ENCODE data around the gene STK17A.

Gene STK17A

DNA sequence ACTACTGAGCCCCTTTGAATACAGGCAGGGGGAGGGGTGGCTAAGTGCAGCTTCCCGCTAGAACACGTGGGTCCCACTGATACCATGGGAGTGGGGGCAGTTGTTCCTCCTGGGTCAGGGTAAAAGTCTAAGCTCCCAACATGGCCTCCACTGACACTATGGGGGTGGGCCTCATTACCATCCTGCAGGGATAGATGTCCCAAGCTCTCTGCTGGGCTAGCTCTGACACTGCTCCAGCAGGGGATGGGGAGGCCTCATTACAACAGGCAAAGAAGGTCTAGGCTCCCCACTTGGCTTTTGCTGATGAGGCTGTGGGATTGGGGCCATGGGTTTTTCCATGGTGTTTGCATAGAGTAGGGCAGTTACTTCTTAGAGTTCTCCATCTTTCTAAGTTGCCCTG lies 51.5 kb downstream of the STK17A start:
- no peak for DNase-seq (ENCODE audit: low spot score)

DNA sequence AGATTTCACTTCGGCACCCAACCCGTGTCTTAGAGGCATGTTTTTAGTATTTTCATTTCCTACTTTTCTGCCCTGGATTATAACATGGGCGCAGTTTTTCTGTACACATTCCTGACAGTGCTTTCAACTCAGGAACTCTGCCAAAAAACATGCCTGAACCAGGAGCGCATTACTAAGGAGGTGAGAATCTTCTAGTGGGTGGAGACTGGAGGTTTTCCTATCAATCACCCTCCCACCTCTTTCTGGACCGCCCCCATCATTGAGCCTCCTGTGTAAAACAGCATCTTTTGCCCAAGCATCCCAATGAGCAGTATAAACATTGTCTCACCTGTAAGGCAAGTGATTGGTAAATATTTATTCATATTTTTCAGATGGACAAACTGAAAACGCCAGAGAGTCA lies 53.2 kb downstream of the STK17A start:
- DNase-seq (ENCODE audit: low spot score), result no peak

DNA sequence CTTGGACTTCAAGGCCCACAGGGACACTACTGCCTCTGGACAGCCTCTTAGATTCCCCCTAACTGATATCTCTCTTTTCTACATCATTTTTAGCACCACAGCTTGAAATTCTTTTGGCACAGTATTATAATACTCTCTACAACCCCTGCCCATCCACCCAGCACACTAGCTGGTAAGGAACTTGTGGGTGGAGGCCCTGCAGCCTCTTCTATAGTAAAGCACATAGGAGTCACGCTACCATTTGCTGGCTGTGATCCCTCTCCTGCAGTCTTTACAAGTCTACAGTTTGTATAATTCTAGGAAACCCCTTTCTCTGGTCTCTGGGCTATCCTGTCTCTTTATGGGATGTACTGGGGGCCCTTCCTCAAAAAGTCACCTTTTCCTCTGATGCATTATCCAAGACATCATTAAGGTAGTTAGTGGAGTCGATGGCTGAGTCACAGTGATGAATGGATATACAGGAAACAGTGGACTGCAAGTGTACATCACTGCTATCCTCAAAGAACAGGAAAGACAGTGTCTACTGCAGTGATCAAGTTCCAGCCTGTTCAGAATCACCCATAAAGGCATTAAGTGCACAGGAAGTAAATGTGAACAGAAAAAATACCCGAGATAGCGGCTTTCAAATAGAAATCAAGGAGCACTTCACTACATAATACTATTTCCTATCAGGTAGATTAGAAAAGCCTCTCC lies 54.4 kb downstream of the STK17A start:
- DNase-seq (ENCODE audit: low spot score), result no peak

DNA sequence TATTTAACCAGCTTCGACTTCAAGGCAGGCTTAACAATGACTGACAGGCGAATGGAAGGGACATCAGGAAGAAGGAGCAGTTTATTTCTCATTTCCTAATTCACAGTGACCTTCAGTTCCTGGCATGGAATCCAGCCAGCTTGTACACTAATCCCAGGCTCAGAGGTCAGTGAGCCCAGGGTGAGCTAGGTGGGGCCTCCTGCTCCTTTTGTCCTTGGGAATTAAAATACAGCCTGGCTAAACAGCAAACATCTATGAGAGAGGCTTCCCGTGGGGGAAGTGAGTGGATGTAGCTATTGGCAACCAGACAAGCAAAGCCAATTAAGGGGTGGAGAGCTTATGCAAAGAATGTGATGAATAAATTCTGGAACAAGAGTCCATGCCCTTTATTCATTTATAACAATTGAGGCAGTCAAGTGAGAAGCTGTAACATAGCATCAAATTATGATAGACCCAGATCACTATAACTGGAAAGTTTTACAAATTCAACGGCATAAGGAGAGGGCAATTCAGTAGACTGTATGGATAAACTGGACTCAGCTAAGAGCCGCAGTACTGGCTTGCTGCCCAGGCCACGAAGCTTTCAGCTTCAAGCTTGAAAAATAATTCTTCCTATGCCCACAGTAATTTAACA lies 57.1 kb downstream of the STK17A start:
- peak; percentile 61 for DNase-seq (ENCODE audit: low spot score)

DNA sequence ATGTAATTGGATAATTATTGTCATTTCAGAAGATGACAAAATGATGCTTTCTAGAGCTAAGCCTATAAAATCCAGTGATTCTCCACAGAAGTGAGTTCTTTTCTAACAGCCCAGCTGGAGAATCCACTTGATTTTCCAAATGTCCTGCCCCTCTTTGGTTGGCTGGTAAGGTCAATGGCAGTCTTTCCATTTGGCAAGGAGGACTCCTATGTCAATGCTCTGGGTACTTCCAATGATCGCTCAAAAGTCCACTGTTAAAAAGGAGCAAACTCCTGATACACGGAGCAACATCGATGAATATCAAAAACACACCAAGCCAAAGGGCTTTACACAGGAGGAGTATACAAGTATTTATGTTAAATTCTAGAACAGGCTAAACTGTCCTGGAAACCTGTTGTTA lies 57.8 kb downstream of the STK17A start:
- DNase-seq (ENCODE audit: low spot score), result no peak

DNA sequence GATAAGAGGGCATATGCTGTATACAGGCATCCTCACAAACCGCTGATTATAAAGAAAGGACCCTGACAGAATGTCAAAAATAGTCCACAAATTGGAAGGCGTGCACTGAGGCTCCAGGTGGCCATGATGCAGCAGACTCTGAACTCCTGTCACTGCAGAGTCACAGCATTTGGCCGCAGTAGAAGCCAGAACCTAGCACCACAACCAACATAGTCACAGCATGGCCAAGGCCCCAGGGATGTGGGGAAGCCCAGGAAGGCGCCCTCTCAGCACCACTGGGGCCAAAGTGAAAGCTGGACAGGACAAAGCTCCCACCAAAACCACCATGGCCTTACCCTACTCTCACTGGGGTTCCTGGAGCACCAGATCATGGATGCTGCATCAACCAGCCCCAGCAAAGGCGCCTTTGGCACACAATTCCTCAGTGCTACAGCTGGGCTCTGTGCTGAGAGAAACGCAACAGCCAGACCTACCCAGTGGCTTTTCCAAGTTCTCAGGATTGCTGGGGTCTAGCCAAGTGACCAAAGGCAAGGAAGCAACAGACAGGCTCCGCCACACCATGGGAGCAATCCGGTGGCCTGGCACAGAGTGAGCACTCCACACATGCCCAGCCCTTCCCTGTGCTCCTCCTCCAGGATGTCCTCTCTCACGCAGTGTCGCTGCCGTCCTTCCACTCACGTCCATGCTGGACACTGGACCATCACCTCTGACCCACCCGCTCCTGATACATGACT lies 60.2 kb downstream of the STK17A start:
- DNase-seq (ENCODE audit: low spot score), result no peak

DNA sequence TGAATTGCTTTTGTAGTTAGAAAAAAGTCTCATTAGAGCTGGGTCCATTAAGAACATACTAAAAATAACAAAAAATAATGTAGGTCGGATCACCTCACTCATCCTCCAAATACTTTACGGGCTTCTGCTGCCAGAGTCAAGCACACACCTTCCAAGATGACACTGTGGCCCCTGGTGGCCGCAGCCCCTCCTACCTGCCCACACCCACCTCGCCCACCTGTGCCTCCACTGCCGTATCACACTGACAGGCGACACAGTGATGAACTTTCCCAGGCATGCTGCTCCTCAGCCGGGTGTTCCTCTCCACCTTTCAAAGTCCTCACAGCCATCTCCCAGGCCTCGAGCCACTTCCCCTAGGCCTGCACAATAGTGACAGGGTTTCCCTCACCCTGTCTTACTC lies 60.9 kb downstream of the STK17A start:
- DNase-seq (ENCODE audit: low spot score), result no peak

DNA sequence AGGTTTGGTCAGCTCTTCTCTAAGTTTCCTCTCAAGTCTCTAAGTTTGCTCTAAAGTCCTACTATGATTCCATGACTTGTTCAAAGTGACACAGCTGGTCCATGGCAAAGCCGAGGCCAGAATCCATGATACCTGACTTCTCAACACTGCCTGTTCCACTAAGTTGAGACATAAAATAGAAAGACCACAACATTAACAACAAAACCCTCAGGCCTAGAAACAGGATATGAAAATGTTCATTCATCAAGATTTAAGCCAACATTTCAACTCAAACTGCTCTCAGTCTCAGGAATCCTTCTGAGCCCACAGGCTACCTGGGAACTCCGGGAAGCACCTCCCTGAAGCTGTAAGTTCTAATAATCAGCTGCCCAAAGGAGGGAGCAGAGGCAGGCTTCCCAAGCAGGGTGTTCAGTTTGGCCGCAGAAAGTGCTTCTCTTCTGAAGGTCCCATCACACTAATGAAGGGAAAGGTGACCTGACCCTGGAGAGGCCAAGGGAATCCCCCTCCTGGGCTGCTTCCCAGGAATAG lies 62.9 kb downstream of the STK17A start:
- DNase-seq (ENCODE audit: low spot score), result no peak

DNA sequence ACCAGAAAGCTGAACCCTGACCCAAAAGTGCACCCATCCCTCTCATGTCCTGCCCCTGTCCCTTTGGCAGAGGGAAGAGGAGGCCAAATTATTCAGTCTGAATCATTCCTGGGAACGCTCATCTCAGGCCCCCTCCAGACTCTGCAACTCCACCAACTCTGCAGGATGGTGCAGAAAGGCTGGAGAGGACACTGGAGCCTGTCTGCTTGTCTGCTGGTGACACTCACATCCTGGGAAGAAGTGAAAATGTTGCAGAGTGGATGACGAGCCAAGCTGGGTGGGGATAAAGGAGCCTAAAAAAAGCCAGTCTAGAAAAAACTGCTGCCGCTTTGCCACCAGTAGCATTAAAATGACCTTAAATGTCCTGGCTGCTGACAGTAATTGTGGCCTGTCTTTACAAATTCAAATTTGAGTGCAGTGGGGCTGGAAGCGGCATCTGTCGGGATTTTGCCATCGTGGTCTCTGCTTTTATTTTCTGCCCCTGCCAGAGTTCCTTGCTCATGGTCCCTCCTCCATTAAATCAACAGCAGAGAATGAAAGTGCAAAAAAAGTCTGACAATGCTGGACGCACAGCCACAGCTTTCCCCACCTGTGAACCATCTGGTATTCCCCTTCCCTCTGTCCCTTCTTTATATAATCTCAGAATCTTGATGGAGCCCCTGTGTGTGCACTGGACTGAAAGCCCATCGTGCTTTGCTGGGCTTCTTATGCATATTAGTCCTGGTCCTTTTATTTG lies 63.9 kb downstream of the STK17A start:
- no peak for DNase-seq (ENCODE audit: low spot score)

DNA sequence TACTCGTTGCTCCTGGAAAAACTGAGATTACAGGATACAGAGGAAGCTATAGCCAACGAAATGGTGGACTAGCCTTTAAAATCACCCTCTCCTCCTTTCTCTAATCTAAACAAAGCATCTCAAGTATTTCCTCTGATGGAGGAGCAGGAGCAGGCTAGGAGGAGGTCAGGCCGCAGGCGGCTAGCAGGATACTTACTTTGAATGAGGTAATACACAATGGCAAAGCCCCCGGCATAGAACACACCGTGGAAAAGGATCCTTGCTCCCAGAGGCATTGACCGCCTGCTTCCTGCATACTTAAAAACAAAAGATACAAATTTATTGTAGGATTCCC lies 64.4 kb downstream of the STK17A start:
- no peak for DNase-seq (ENCODE audit: low spot score)

DNA sequence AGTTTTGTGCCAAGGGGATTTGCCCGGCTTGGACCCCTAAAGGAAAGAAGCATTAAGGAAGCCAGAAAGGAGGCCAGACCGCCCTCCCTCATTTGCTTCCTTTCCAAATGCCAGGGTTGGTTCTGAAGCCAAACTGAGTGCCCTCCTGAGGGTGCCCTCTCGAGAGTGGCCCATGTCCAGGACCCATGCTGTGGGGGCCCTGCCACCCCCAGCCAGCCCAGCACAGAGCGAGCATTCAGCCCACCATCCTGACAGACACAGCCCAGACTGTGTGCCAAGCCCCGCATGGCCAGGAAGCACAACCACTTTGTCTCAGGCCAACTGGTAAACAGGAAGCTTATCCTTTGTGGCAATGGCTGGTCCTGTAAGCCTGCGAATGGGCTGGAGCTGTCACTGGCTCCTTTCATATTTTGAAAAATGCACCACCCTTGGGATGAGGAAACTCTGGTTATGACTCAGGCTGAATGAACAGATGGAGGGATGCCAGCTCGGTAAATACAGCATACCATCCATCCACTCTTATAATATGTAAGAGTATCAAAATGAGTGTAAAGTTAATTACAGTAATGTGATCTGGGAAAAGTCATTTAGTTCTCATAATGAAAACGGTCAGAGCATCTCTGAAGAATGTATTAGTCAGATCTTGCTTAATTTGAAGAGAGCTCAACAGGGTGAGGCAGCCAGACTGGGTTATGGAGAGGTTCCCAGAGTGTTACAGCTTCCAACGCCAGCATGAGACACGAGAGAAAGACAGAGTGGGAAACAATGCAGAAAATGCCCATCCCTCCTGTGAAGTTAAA lies 65.0 kb downstream of the STK17A start:
- no peak for DNase-seq (ENCODE audit: low spot score)

DNA sequence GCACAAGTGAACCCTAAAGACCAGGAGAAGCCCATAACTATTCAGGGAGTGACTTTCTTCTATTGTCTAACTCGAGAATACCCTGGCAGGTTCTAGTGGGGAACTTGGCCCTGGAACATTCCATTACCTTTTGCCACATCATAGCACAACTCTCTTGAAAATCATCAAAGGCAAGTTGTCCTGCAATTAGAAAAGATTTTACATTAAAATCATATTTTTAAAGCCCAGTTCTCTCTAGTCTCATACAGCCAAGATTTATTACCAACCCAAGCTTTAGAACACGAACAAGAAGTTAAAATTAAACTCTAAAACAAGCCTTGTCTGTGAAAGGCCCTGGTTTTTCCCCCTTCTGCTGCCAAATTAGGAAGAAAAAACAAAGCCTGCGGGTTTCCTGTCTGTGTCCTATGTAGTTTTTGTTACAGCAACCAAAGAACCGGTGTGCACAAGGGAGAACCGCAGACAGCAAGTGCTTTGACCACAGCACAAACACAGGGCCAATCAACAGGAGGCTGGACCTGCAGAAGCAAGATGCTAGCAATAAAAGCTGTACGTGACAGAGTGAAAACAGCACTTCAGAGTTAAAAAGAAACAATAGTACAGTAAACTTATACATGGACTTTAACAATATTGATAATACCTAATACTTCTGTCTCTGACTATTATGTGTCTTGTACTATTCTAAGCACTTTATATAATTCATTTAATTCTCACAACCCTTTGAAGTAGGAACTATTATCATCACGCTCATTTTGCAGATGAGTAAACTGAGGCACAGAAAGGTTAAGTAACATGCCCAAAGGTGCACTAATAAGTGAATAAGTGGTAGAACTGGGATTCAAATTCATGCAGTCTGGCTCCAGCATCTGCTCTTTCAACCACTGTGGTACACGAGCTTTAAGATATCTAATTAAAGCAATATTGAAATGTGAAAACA lies 65.8 kb downstream of the STK17A start:
- DNase-seq (ENCODE audit: low spot score), result no peak

DNA sequence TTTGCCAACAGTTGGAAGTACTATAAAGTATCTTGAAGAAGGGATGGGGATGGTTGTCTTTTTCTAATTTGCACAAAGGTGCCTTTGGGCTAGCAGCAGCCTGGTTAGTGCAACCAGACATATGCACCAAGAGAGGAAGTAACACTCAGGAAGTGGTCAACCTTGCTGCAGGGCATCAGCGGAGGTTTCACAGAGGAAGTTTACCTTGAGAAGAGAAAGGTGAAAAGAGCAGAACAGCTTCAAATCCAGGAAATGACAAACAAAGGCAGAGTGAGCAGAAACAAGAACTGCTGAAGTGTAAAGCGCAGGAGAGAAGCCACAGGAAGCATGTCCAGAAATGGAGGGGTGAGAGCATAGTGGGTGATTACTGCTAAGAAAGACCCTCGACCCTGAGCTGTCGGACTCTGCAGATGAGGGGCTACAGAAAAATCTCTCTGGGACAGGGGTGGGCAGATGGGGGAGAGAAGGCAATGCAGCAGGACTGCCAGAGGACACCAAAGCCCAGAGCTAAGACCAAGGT lies 66.9 kb downstream of the STK17A start:
- DNase-seq (ENCODE audit: low spot score), result no peak

DNA sequence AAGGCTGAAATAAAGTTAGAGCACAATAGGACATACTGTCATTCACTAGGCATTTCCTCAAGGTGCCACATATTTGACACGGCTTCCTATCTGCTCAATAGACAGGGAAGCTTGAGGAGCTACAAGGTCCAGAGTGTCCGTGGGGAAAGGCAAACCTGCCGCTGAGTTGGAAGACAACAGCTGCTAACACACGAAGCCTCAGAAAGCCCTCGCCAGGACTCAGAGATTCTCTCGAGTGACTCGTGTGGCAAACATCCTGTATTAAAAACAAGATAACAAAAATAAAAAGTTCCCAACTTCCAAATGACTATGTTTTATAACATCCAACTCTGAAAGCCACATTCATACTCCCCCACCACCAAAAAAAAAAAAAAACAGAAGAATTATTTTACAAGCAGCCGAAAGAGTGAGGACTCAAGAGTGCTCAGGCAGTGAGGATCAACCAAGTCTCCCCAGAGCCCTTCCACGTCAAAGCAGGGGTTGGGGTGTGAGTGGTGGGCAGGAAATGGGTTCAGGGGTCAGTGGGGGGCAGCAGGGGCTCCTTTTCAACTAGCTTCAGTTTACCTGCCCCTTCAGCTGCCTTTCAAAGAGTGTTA lies 67.6 kb downstream of the STK17A start:
- DNase-seq (ENCODE audit: low spot score), result no peak

DNA sequence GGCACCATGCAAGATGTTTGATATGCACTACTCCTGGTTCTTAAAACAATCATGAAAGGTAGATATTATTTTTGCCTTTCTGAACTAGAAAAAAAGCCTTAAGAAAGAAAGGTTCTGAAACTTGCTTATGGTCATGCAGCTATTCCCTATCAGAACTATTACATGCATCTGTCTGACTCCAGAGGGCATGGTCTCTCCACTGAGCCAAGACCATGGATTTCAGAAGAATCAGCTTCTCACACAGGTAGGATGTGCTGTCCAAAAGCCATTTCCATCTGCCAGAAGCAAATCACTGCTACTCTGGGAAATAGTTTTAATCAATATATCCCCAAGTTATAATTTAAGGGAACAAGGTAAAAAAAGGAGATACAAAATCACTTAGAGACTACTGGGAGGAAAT lies 69.5 kb downstream of the STK17A start:
- no peak for DNase-seq (ENCODE audit: low spot score)

DNA sequence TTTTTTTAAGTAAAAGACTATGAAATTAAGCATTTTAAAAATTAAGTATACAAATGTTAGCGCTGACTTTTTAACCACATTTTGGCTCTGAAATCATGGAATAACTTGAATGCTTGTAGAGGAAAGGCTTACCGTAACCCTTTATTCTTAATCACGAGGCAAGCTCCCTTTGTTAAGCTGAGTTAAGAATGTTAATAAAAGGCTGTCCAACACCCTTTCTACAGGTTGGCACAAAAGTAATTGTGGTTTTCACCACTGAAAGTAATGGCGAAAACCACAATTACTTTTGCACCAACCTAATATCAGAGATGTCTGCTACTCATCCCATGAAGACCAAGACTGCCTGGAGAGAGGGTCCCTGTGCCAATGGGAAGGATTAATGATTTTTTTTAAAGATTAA lies 70.6 kb downstream of the STK17A start:
- DNase-seq (ENCODE audit: low spot score), result no peak

DNA sequence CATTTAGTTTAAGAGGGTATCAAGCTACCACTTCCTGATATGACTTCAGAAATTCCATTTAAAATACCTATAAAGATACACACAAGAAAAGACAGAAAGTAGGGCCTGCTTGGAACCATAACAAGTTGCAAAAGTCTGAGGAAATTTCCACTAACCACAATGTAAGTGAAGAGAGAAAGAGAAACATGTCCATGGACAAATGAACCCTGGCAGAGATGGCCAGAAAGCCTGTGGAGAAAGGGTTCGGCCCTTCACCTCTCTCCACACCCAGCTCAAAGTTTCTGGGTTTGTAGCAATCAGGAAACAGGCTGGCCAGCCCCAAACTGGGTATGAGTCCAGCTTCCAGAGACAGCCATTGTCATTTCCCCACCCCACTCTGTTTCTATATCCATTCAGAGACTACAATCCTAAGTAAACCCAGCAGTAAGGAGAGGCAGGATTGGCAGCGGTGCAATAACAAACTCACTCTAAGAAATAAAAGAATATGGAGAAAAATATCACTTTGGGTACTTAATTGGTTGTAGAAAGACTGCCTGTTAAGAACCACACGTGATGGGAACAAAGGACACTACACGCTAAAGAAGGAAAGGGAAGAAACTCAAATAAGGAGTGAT lies 71.1 kb downstream of the STK17A start:
- DNase-seq (ENCODE audit: low spot score), result no peak

DNA sequence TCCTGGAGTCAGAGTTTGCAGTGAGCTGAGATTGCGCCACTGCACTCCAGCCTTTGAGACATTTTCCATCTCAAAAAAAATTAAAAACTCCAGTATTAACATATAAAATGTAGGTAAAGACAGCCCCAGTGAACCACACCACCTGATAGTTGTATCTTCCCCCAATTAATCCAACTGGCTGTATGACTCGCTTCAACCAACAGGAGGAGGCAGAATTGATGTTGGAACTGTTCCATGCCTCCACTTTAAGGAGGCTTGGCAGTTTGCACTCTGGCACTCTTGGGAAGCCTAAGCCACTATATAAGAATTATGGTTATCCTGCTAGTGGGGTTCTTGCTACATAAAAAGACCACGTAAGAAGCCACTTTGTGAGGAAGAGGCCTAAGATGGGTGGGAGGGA lies 72.7 kb downstream of the STK17A start:
- DNase-seq (ENCODE audit: low spot score), result no peak

DNA sequence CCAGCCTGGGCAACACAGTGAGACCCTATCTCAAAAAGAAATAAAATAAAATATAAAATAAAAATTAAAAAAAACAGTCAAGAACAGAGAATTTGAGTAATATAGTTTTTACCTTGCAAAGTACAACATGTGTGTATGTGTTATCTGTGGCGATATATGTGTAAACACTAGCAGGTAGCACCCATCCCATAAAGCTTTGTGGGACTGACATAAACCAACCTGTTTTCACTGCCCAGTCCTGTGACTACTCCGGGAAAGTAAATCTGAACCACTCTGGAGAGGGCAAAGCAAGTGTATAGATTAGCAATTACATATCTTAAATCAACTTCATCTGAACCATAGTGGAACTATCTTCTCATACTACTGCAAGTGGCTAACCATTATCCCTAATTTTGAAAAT lies 74.1 kb downstream of the STK17A start:
- DNase-seq (ENCODE audit: low spot score), result no peak
